Pancreas (tissue), 10 donors: Measurements from ENCODE around the gene OPRD1. TPM values are rescaled to one million over a fixed set of nuclear protein-coding genes. Genes with fewer than 3 reads are reported as not detected.

Experiments
- ATAC-seq, 4 donors: fragments of 200-7000 bp; cut with Tn5 transposase; one replicate each; pipeline versions ENCODE4 v1.8.0 to v1.9.1; 2020; ENCODE audit warnings: mild to moderate bottlenecking in 4 of 4, moderate library complexity in 4 of 4
- DNase-seq, 6 donors: peaks; one replicate each; pipeline ENCODE4 v3.0.0-alpha.2; 2020
- FAIRE-seq: peaks from 2 replicates; lab custom pipeline; 2012; peaks lifted over from hg19 to GRCh38; lab: Jason Lieb, UNC
- H3K27ac ChIP-seq, 4 donors: fragments of 200-600 bp; sonication (generic); 1 replicate in 3 of 4; 2 replicates in 1 of 4; pipeline versions ENCODE4 v1.5.0 to v1.8.0; 2020
- H3K27me3 ChIP-seq, 4 donors: fragments of 200-600 bp; one replicate each; pipeline ENCODE4 v1.8.0; 2021
- H3K36me3 ChIP-seq, 3 donors: fragments of 200-600 bp; sonication (generic) in 1 of 3; one replicate each; pipeline versions ENCODE4 v1.5.0 to v1.8.0; 2020 to 2021
- H3K4me1 ChIP-seq, 3 donors: fragments of 200-600 bp; one replicate each; pipeline ENCODE4 v1.8.0; 2021
- H3K4me3 ChIP-seq, 4 donors: fragments of 200-600 bp; sonication (generic) in 2 of 4; one replicate each; pipeline versions ENCODE4 v1.5.0 to v1.8.0; 2020 to 2021
- H3K9me3 ChIP-seq, 4 donors: fragments of 200-600 bp; one replicate each; pipeline ENCODE4 v1.8.0; 2021
- WGBS, 2 donors: extraction: QIAGEN DNeasy Blood & Tissue Kit; methylation state at CpG; one replicate each; pipeline ENCODE4 v1.1.7; 2013; 5-methylcytosine and 5-hydroxymethylcytosine counted together
- intact Hi-C, 3 donors: fragments of 100-400 bp; cut with DNase I; formaldehyde crosslinking; loops; one replicate each; pipeline versions ENCODE4 v1.11.1 to v1.14.2; 2022
- polyA plus RNA-seq, 2 donors: library from polyadenylated mRNA; stranded (reverse); fragments of 200-250 nt; gene quantifications; one replicate each; pipeline ENCODE4 v1.2.3, GENCODE V29; 2013
- total RNA-seq, 6 donors: library from RNA; stranded (reverse); fragmentation: NEBNext Ultra II Directional in 4 of 6; extraction: Animal tissue kit (Norgen Biotek cat#: 25700) in 4 of 6; gene quantifications; one replicate each; pipeline versions ENCODE4 v1.2.1 to v1.2.4, GENCODE V29; 2021 to 2023
- TF ChIP-seq, protein P1 (sequence below), 4 donors: fragments of 200-600 bp; sonication (generic) in 3 of 4; IDR thresholded peaks; one replicate each; pipeline versions ENCODE4 v1.5.0 to v1.8.0; 2021; ENCODE audit warnings: antibody characterized with exemption in 4 of 4
- donor health status: healthy with polysubstance abuse.
- donor health status: DM: no; HTN: no; CAD: no; lungs with moderate emphysema.
- donor health status: DM: no; HTN: no; CAD: no.
- donor health status: control.
- donor health status: control.
- donor health status: Bipolar disorder and iron deficiency.
- donor health status: DM: yes; HTN: yes; CAD: no.
- donor health status: DM: no; HTN: no; CAD: no.
- donor health status: DM: no; HTN: no; CAD: no.
- donor health status: DM: yes; HTN: yes; CAD: no.

Gene OPRD1
- total and polyA plus RNA-seq, 8 donors, result 0.03 to 0.76 (median 0.21) TPM

DNA sequence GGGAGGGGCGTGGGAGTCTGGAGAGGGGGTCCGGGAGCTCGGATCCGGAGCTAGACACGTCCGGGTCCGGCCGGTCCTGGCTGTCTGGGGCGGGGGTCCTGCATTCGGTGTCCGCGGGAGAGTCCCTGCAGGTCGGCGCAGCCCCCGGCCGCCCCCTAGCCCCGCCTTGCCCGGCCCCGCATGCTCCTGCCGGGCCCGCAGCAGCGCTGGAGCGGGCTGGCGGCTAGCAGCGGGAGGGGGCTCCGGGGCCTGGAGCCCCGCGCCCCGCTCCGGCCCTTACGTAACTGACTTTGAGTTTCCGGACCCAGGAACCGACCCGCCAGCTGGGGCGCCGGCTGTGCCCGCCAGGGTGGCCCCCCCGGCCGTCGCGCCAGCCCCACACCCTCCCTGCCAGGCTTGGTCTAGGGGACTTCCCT lies 75.5 kb downstream of the OPRD1 start:
- intact Hi-C loops, result loop anchor here in 1 of 3 donors (10.0 kb wide), 2 partner anchors 147 to 307 kb away; no protein-coding TSS in a partner anchor
- peak; percentile 31 to 43 (median 35) for ATAC-seq
- TF ChIP-seq, protein P1, sequence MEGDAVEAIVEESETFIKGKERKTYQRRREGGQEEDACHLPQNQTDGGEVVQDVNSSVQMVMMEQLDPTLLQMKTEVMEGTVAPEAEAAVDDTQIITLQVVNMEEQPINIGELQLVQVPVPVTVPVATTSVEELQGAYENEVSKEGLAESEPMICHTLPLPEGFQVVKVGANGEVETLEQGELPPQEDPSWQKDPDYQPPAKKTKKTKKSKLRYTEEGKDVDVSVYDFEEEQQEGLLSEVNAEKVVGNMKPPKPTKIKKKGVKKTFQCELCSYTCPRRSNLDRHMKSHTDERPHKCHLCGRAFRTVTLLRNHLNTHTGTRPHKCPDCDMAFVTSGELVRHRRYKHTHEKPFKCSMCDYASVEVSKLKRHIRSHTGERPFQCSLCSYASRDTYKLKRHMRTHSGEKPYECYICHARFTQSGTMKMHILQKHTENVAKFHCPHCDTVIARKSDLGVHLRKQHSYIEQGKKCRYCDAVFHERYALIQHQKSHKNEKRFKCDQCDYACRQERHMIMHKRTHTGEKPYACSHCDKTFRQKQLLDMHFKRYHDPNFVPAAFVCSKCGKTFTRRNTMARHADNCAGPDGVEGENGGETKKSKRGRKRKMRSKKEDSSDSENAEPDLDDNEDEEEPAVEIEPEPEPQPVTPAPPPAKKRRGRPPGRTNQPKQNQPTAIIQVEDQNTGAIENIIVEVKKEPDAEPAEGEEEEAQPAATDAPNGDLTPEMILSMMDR (IDR thresholded peaks at IDR 0.05), result no peak
- Histone ChIP-seq H3K27ac (peak overlapping the region; percentile 47 to 81 (median 70)), H3K27me3 (no peaks in the 10 kb centered on the region), H3K4me3 (peak overlapping the region; percentile 62 to 98 (median 86)), H3K9me3 (no peaks in the 10 kb centered on the region), H3K36me3 (no peaks in the 10 kb centered on the region), H3K4me1 (peaks cover 3 to 12% (median 5%) of the 10 kb centered on the region in 3 donors)
- FAIRE-seq, result no peak
- peak; percentile 30 to 85 (median 53) for DNase-seq
- 0% methylated on average over 19 to 41 of the region's 41 CpGs for WGBS, 2 donors

DNA sequence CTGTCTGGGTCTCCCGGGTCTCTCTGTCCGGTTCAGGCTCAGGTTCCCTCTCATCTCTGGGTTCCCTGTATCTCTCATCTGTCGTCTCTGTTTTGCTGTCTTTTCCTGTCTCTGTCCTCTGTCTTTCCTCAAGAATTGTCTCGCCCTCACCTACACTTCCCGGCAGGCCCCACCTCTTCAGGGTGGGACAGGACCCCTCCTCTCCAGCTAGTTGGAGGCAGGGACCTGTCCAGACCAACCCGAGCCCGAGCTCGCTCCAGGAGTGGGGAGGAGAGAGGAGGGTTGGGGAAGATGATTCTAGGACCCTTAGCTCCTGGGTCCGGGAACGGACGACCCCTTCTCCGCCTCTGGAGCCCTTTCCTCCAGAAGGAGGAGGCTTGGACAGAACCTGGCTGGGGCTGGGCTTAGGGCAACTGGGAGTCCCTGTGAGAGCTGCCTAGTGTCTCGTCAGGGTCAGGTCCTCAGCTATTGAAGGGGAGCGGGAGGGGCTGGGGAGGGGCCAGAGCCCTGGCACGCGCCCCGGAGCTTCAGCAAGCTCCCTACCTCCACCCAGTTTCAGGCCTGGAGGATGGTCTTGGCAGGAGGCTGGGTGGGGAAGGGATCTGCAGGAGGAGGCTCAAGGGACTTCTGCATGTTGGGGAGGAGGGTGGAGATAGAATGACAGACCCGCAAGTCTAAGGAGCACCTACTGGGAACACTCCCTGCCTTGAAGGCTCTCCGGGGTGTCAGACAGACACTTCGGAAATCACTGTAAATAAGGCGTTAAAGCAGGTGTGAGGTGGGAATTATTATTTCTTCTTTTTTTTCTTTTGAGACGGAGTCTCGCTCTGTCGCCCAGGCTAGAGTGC lies 76.1 kb downstream of the OPRD1 start:
- no peak for FAIRE-seq
- DNase-seq, result peak; percentile 46 to 74 (median 54)

DNA sequence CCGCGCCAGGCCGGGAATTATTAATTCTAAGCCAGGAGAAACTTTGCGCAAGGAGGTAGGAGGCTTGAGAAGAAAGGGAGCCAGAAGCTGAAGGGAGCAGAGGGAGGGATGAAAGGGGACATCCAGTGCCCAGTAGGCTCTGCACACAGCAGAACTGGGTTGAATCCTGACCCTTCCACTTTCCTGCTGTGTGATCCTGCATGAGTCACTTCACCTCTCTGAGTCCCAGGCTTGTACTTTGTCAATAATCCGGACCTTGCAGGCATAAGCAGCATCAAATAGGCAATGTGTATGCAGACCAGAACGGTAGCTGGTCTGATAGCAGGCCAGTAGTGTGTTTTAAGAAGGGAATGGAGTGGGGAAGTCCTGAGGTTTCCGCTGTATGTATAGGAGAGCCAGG lies 76.9 kb downstream of the OPRD1 start:
- peaks cover 3 to 12% (median 5%) of the 10 kb centered on the region in 3 donors for H3K4me1 ChIP-seq
- DNase-seq (peak in 1 of 6 donors; percentile 7), FAIRE-seq (no peak), ATAC-seq (no peak)
- H3K36me3 ChIP-seq, result no peaks in the 10 kb centered on the region
- WGBS, 2 donors, result 93 to 98% methylated on average over 7 of the region's 7 CpGs
- intact Hi-C loops, result loop anchor here in 1 of 3 donors (10.0 kb wide), 2 partner anchors 146 to 306 kb away; no protein-coding TSS in a partner anchor
- H3K9me3 ChIP-seq, result no peaks in the 10 kb centered on the region
- no peaks in the 10 kb centered on the region for H3K27me3 ChIP-seq
- TF ChIP-seq, protein P1 (IDR thresholded peaks at IDR 0.05), result no peak
- H3K27ac ChIP-seq, result no peak overlapping the region
- H3K4me3 ChIP-seq, result no peak overlapping the region

More for the DNA sequence above, 76.1 kb downstream of the OPRD1 start:
- Histone ChIP-seq H3K27me3 (no peaks in the 10 kb centered on the region), H3K36me3 (no peaks in the 10 kb centered on the region), H3K27ac (peak overlapping the region in 2 of 4 donors; percentile 73 to 81), H3K9me3 (no peaks in the 10 kb centered on the region), H3K4me3 (peak overlapping the region; percentile 62 to 98 (median 86)), H3K4me1 (peaks cover 3 to 12% (median 5%) of the 10 kb centered on the region in 3 donors)
- intact Hi-C loops, result loop anchor here in 1 of 3 donors (10.0 kb wide), 2 partner anchors 147 to 307 kb away; no protein-coding TSS in a partner anchor
- ATAC-seq, result peak in 3 of 4 donors; percentile 6 to 37 (median 8)
- WGBS, 2 donors, result 25 to 27% methylated on average over 23 to 24 of the region's 24 CpGs
- TF ChIP-seq, protein P1 (IDR thresholded peaks at IDR 0.05), result no peak

DNA sequence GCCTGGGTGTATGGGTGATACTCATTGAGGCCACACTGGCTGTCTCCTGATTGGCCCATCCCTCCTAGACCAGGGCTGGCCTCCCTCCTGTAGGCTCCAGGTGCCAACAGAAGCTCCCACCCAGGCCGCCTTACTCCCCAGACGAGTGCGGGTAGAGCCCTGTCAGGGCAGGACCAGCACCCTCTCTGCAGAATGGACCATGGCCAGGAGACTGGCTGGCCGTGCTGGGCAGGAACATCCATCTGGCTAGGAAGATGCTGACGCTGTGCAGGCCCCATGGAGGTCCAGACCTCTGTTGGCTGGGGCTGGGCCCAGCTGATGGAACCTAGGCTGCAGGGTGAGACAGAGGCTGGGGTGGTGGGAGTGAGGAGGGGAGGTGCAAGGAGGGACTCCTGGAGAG lies 77.4 kb downstream of the OPRD1 start:
- Histone ChIP-seq H3K36me3 (no peaks in the 10 kb centered on the region), H3K27me3 (no peaks in the 10 kb centered on the region), H3K4me3 (no peak overlapping the region), H3K27ac (no peak overlapping the region), H3K4me1 (peaks cover 3 to 9% (median 5%) of the 10 kb centered on the region in 3 donors), H3K9me3 (no peaks in the 10 kb centered on the region)
- FAIRE-seq (no peak), ATAC-seq (no peak), DNase-seq (peak in 1 of 6 donors; percentile 68)
- WGBS, 2 donors, result 81 to 84% methylated on average over 5 of the region's 5 CpGs
- TF ChIP-seq, protein P1 (IDR thresholded peaks at IDR 0.05), result no peak
- intact Hi-C loops, result loop anchor here in 1 of 3 donors (10.0 kb wide), 2 partner anchors 145 to 305 kb away; no protein-coding TSS in a partner anchor
